HTR-8/SVneo (cell line): ENCODE data around the gene ZNRF2.
A peak's percentile ranks its signal among the peaks of the same experiment; 100 is the strongest.

ENCODE experiments used
- DNase-seq: peaks from one replicate; pipeline ENCODE4 v3.0.0; 2011; ENCODE audit warnings: low spot score, mixed read lengths; ENCODE audit not compliant: insufficient read length
- FAIRE-seq: peaks from 2 replicates; lab custom pipeline; 2011; peaks lifted over from hg19 to GRCh38; lab: Jason Lieb, UNC

The ZNRF2 gene

DNA sequence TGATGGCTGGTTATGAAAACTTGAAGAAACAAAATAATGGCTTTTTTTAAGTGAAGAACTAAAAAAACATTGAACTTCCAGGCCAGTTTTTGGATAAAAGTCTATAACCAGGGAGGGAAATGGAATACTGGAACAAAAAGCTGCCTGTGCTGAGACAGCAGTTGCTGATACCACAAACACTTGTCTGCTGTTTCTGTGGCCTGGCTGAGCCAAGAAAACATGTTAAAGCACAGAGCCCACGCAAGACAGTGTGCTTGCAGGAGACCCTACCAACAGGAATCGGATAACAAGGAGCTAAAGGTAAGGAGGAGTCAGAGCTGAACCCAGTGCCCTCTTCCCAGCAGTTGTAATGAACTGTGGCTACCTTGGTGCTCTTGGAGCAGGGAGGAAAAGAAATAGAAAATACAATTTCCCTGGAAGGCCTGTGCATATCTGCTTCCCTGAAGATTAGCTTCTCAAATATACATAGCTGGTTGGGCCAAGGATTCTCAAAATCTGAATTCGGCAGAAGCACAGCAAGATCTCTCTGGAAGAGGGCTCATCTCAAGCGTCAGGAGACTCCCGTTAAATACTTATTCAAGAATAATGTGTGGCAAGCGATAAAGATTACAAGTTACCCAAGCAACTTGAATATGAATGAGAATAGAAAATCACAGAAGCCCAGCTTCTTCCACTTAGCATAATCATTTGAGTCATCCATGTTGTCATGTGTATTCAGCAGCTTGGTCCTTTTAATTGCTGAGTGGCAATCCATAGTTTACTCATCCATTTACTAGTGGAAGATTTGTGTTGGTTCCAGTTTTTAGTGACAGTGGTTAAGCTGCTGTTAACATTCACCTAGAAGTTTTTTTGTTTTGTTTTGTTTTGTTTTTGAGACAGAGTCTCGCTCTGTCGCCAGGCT, 106.6 kb downstream of the ZNRF2 start:
- DNase-seq (no peak), FAIRE-seq (no peak)

DNA sequence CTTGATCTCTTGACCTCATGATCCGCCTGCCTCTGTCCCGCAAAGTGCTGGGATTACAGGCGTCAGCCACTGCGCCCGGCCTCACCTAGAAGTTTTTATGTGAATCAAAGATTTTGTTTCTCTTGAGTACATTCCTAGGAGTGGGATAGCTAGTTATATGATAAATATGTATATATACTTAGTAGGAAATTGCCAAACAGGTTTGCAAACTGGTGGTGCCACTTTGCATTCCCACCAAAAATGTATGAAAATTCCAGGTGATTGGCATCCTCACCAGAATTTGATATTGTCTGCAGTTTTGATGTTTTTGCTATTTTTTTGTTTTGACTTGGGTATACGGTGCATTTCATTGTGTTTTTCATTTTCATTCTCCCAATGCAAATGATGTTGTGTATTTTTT, 107.4 kb downstream of the ZNRF2 start:
- DNase-seq: no peak
- FAIRE-seq: no peak

DNA sequence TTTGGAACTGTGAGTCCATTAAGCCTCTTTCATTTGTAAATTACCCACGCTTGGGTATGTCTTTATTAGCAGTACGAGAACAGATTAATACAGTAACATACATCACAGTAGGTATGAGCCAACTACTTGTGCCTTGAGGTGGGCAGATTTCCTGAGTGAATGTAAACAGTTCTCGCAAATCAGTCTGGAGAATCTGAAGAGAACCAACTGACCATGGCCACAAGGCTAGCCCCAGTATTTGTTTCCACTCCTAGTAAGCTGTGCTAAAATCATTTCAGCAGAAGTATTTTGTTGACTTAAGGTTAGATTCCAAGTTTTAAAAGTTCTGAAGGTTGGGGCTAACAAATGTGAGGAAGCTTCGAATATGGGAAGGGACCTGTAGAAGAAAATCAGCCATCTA, 111.3 kb downstream of the ZNRF2 start:
- FAIRE-seq (no peak), DNase-seq (no peak)

DNA sequence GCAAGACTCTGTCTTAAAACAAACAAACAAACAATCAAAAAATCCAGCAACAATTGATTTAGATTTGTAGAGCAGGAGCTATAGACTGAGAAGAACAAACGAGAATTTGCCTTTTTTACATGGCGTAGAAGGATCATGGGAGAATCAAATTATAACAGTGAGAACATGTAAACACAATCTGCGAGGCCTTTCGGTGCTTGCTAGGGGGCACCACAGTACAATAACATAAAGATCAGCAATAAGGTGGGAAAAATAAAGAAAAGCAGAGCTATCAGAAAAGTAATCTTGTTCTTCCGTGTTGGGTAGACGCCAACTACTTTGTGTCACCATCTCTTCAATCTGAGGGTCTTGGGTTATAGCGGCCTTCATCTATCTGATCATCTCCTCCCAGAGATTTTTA, 112.0 kb downstream of the ZNRF2 start:
- DNase-seq (no peak), FAIRE-seq (no peak)

DNA sequence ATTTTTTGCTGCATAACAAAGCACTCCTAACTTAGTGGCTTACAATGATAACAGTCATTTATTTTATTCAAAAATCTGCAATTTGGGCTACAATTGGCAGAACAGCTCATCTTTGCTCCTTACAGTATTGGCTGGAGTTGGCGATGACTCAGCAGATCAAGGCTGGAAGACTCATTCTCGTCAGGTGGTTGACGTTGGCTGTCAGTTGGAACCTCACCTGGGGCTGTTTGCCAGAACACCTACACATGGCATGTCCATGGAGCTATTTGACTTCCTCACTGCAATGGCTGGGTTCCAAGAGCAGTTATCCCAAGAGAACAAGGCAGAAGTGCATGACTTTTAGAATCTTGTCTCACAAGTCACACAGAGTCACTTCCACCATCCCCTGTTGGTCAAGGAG, 119.1 kb downstream of the ZNRF2 start:
- DNase-seq (no peak), FAIRE-seq (no peak)

DNA sequence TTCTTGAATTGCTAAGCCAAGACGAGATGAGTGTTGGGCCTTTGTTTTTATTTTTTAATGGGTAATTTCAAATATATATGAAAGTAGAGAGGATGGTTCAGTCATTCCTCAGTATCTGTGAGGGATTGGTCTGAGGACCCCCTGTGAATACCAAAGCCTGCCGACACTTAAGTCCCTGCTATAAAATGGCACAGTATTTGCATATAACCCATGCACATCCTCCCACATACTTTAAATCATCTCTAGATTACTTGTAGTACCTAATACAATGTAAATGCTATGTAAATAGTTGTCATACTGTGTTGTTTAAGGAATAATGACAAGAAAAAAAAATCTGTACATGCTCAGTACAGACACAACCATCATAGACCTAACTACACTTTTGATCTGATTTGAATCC, 120.8 kb downstream of the ZNRF2 start:
- DNase-seq (no peak), FAIRE-seq (no peak)

DNA sequence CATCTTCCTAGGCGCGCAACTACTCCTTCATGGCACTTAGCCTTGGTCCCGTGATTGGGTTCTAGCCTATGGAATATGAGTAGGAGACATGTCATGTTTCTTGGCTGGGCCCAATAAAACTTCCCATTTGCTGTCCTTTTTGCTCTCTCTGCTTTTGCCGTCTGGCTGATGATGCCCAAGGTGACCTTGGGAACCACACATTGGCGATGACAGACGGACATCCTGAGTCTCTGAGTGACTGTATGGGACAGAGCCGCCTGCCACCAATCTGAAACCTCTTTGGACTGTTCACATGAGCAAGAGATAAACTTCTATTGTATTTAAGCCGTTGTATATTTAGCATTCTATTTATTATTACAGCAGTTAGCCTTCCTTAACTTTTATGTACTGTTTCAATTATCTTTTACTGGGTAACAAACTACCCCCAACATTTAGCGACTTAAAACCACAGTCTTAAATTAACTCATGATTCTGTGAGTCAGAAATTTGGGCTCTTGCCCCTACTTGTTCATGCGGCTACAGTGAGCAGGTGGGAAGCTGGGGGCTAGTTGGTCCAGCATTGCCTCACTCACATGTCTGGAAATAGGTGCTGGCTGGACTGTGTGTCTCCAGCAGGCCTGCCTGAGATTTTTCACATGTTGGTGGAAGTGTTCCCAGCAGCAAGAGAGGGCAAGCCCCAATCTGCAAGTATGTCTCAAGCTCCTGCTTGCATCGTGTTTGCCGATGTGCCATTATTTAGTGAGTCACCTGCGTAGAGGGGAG, 122.4 kb downstream of the ZNRF2 start:
- FAIRE-seq: no peak
- DNase-seq: no peak

DNA sequence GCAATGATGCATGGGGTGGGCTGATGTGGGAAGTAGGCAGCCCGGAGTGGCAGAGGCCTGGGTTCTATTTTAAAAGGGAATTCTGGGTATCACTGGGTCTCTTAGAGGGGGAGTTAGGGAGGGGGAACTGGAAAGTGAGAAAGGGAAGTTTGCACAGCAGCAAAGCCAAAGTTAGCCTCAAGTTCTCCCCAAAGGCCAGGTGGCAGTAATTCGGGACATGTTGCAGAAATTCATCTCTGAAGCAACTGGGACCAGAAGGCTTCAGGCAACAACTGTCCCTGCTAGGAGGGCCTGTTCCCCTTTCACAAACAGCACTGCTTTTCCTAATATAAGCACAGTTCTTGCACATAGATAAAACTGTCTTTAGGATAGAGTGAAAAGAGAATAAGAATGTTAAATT, 126.8 kb downstream of the ZNRF2 start:
- FAIRE-seq: no peak
- DNase-seq: no peak

DNA sequence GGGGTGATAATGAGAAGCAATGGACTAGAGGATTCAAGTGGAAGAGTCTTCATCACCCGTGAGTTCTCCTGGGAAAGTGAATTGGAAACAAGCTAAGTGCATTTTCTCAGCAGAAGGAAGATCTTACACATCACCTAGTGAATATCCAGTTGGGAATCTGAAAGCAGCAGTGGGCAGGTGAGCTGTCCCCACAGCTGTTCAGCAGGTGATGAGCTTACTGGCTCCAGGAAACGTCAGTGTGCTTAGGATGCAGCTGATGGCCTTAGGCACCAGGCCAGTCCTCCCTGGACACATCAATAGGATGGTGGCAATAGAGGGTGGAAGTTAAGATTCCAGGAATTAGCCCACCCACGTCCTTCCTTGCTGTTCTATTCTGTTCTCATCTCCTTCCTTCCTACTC, 127.5 kb downstream of the ZNRF2 start:
- no peak for FAIRE-seq
- DNase-seq: no peak

DNA sequence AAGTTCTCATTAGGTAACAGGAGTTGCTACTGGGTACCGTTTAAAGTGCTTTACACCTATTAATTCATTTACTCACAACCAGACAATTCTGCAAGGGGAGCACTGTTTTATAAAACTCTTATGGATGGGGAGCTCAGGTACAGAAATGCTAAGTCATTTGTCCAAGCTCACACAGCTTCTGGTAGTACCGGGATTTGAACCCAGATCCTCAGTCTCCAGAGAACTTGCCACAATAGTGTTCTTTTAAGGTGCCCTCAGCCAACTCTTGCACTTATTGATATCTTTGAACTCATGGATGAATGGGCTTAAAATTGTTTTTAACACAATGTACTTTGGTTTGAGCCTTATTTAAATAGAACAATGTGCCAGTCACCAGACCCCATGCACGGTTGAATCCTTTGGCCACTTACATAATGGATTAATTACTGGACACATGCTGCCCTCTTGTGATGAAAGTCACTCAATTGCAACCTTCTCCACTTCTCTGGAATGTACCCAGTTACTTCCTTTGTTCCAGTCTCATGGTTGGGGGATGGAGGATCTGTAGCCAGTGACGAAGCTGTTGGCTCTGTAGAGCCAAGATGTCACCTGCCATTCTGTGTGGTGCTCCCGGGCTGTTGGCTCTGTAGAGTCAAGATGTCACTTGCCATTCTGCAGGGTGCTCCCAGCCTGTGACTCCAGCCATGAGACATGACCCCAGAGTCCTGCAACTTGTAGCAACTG, 128.5 kb downstream of the ZNRF2 start:
- peak; percentile 31 for FAIRE-seq
- DNase-seq: peak; percentile 73

DNA sequence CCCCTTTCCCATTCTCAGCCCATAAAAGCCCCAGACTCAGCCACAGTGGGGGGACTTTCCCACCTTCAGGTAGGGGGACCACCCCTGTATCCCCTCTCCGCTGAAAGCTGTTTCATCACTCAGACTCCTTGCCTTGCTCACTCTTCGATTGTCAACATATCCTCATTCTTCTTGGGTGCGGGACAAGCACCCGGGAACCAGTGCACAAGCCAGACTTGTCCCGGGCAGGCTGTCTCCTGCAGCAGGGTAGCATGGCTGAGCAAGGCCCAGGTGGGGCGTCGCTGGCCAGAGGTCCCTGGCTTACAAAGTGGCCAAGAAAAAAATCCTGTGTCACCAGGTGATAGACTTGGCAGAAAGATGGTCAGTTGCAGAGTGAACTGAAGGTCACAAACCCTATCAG, 129.5 kb downstream of the ZNRF2 start:
- DNase-seq: no peak
- FAIRE-seq: no peak
